T-cell (primary cell): Measurements from ENCODE around the gene LSAMP. TPM values are rescaled to one million over a fixed set of nuclear protein-coding genes. Genes with fewer than 3 reads are reported as not detected.

Experiments used
- ATAC-seq, 4 experiments: fragments of 200-7000 bp in 3 of 4; fragments of 150-1000 bp in 1 of 4; cut with Tn5 transposase; replicated peaks in 1 of 4; 1 replicate in 3 of 4; 2 replicates in 1 of 4; pipeline ENCODE4 v1.10.0; 2021; ENCODE audit warnings: moderate library complexity in 3 of 4, mild to moderate bottlenecking in 2 of 4, moderate number of reproducible peaks in 1 of 4
- CTCF ChIA-PET, 2 donors: fragments of 300-600 bp; sonication (Branson Sonifier 250); formaldehyde crosslinking; loops; one replicate each; lab custom pipeline; 2022; ENCODE audit warnings: antibody characterized with exemption in 2 of 2; lab: Charles Lee
- POLR2A ChIA-PET, 2 donors: fragments of 300-600 bp; sonication (Branson Sonifier 250); formaldehyde crosslinking; loops; one replicate each; lab custom pipeline; 2022; ENCODE audit warnings: antibody characterized with exemption in 2 of 2; lab: Charles Lee
- DNase-seq, 35 experiments: peaks; one replicate each; pipeline versions ENCODE4 v3.0.0 to v3.0.0-alpha.2; 2013 to 2023
- H3K27ac ChIP-seq: one replicate; pipeline ENCODE4 v1.5.1; 2013; ENCODE audit warnings: low read length
- H3K27me3 ChIP-seq, 2 experiments: replicated peaks in 1 of 2; 1 replicate in 1 of 2; 2 replicates in 1 of 2; pipeline versions ENCODE4 v1.6.1 to v1.7.0; 2013; ENCODE audit warnings: low read length in 1 of 2, mixed read lengths in 1 of 2; ENCODE audit not compliant: control insufficient read depth in 2 of 2, insufficient read depth in 2 of 2; ENCODE audit errors: extremely low read depth in 1 of 2
- H3K36me3 ChIP-seq, 2 donors: 1 replicate in 1 of 2; 2 replicates in 1 of 2; pipeline versions ENCODE4 v1.6.1 to v1.7.0; 2013; ENCODE audit warnings: low read length in 1 of 2; ENCODE audit not compliant: control insufficient read depth in 2 of 2, insufficient read depth in 1 of 2; ENCODE audit errors: extremely low read depth in 1 of 2
- H3K4me1 ChIP-seq, 2 experiments: 1 replicate in 1 of 2; 2 replicates in 1 of 2; pipeline versions ENCODE4 v1.6.1 to v1.7.0; 2013; ENCODE audit warnings: low read length in 2 of 2, mixed read lengths in 1 of 2; ENCODE audit not compliant: insufficient read depth in 2 of 2, control insufficient read depth in 1 of 2; ENCODE audit errors: extremely low read depth in 1 of 2
- H3K4me3 ChIP-seq, 2 donors: 1 replicate in 1 of 2; 2 replicates in 1 of 2; pipeline versions ENCODE4 v1.5.1 to v1.7.0; 2013; ENCODE audit warnings: mild to moderate bottlenecking in 2 of 2, low read length in 1 of 2, moderate library complexity in 1 of 2; ENCODE audit not compliant: control insufficient read depth in 1 of 2; ENCODE audit errors: extremely low read depth in 1 of 2
- H3K9me3 ChIP-seq: 2 replicates; pipeline ENCODE4 v1.7.0; 2013
- H3K27ac Mint-ChIP-seq, 2 donors: one replicate each; pipeline ENCODE4 v1.8.0; 2020 to 2021; ENCODE audit warnings: mild to moderate bottlenecking in 2 of 2, mixed read lengths in 2 of 2
- H3K27me3 Mint-ChIP-seq, 2 donors: one replicate each; pipeline ENCODE4 v1.8.0; 2021 to 2022; ENCODE audit warnings: mixed read lengths in 2 of 2
- H3K36me3 Mint-ChIP-seq: one replicate; pipeline ENCODE4 v1.8.0; 2021; ENCODE audit warnings: mixed read lengths
- H3K4me1 Mint-ChIP-seq, 3 donors: one replicate each; pipeline ENCODE4 v1.8.0; 2020 to 2022; ENCODE audit warnings: mixed read lengths in 3 of 3, mild to moderate bottlenecking in 1 of 3
- H3K4me3 Mint-ChIP-seq, 3 donors: one replicate each; pipeline ENCODE4 v1.8.0; 2020 to 2022; ENCODE audit warnings: mild to moderate bottlenecking in 3 of 3, mixed read lengths in 3 of 3, moderate library complexity in 3 of 3
- H3K9me3 Mint-ChIP-seq, 3 donors: one replicate each; pipeline ENCODE4 v1.8.0; 2020 to 2022; ENCODE audit warnings: mixed read lengths in 3 of 3
- WGBS: methylation state at CpG from one replicate; pipeline ENCODE4 v1.1.5; 2013; ENCODE audit warnings: missing lambda C conversion rate; ENCODE audit not compliant: insufficient coverage; 5-methylcytosine and 5-hydroxymethylcytosine counted together
- total RNA-seq, 35 experiments: library from RNA in 6 of 35; stranded (reverse) in 6 of 35; fragments of 120-200 nt in 1 of 35; gene quantifications; one replicate each; pipeline versions ENCODE4 v1.2.1 to v1.2.4 and lab custom pipeline; 2013 to 2026

LSAMP gene
- total RNA-seq, 5 donors from 2014 or later (not counting 1 experiment from before 2014, with no cell fraction given) = 0.03 to 0.28 (median 0.06) TPM; not detected in 2

DNA sequence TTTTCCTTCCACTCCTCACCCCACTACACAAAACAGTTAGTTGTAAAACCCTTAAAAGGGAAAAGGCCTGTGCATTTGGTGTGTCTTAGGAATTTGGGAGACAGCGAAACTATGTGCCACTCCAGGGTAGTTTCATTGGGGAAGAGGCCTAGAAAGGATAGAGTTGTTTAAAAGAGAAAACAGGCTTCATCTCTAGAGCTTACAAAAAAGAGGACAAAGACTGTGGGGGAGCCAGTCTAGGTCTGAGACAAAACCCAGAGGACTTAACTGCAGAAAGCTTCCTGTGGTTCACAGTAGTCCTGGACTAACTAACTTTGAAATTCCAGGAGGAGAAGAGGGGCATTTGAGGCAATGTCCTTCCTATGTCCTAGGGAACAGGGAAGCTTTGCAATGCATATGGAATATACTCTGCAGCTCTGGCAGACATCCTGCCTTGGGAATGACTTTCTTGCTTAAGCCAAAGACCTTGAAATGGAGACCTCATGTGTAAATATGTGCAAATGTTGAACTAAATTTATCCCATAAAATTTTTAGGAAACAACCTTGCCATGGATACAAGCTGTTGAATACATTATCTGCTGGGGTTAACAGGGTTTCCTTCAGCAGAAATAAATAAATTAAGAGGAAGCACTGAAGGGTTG lies 159.4 kb downstream of the LSAMP start:
- peaks cover 3 to 6% (median 3%) of the 10 kb centered on the region in 3 donors for H3K9me3 Mint-ChIP-seq
- no peak overlapping the region for H3K27ac ChIP-seq
- H3K27me3 Mint-ChIP-seq = no peaks in the 10 kb centered on the region
- no peaks in the 10 kb centered on the region for H3K9me3 ChIP-seq
- no peaks in the 10 kb centered on the region for H3K4me1 Mint-ChIP-seq
- H3K4me3 Mint-ChIP-seq = no peak overlapping the region
- DNase-seq (no peak), ATAC-seq (no peak)
- no CpG with 5 or more reads among the region's 1 CpG for WGBS
- CTCF ChIA-PET = no interaction called here
- H3K27me3 ChIP-seq = no peaks in the 10 kb centered on the region
- H3K36me3 Mint-ChIP-seq = no peaks in the 10 kb centered on the region
- POLR2A ChIA-PET = no interaction called here
- no peaks in the 10 kb centered on the region for H3K4me1 ChIP-seq
- no peaks in the 10 kb centered on the region for H3K36me3 ChIP-seq
- H3K27ac Mint-ChIP-seq = no peak overlapping the region
- H3K4me3 ChIP-seq = no peak overlapping the region

GRCh38 chr3:116281313-116282143 lies 163.8 kb downstream of the LSAMP start:
- CTCF ChIA-PET = no interaction called here
- no peak overlapping the region for H3K27ac ChIP-seq
- Mint-ChIP-seq H3K36me3 (no peaks in the 10 kb centered on the region), H3K9me3 (peaks cover 0 to 6% (median 3%) of the 10 kb centered on the region in 3 donors), H3K4me3 (no peak overlapping the region), H3K27me3 (no peaks in the 10 kb centered on the region), H3K4me1 (no peaks in the 10 kb centered on the region), H3K27ac (no peak overlapping the region)
- DNase-seq = no peak
- H3K36me3 ChIP-seq = no peaks in the 10 kb centered on the region
- no peak overlapping the region for H3K4me3 ChIP-seq
- POLR2A ChIA-PET = no interaction called here
- 100% methylated on average over 2 of the region's 4 CpGs for WGBS
- H3K9me3 ChIP-seq = no peaks in the 10 kb centered on the region
- no peaks in the 10 kb centered on the region for H3K27me3 ChIP-seq
- no peaks in the 10 kb centered on the region for H3K4me1 ChIP-seq
- no peak for ATAC-seq

DNA sequence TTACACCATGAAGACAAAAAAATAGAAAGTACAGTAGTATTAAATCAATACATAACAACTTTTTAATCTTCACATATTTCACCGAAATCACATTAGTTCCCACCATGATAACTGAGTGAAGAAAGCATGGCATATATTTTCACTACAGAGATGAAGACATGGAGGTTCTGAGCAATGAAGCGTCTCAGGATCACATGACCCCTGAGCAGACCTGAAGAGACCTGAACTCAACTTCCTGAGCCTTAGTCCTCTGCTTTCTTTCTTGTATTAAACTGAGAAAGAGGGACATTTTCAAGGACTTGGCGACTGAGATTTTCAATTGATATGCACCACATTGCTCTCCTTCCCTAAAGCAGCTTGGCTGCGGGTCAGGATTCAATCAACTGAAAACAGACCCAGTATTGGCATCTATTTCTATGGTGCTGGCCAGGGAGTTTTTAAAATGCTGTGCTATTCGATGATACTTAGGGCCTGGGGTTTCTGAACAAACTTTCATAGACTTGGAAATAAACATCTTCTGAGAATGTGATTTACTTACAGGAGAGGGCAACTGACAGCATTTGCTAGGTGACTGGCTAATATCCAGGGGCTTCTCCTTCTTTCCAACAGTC lies 165.1 kb downstream of the LSAMP start:
- Histone ChIP-seq H3K27ac (no peak overlapping the region), H3K27me3 (no peaks in the 10 kb centered on the region), H3K9me3 (no peaks in the 10 kb centered on the region), H3K36me3 (no peaks in the 10 kb centered on the region), H3K4me3 (no peak overlapping the region), H3K4me1 (no peaks in the 10 kb centered on the region)
- ChIA-PET CTCF (no interaction called here), POLR2A (no interaction called here)
- no peaks in the 10 kb centered on the region for H3K4me1 Mint-ChIP-seq
- WGBS = 100% methylated on average over 1 of the region's 5 CpGs
- H3K4me3 Mint-ChIP-seq = no peak overlapping the region
- H3K27me3 Mint-ChIP-seq = no peaks in the 10 kb centered on the region
- no peaks in the 10 kb centered on the region for H3K36me3 Mint-ChIP-seq
- no peak overlapping the region for H3K27ac Mint-ChIP-seq
- ATAC-seq (no peak), DNase-seq (no peak)
- H3K9me3 Mint-ChIP-seq = peaks cover 0 to 3% (median under 1%) of the 10 kb centered on the region in 3 donors

DNA sequence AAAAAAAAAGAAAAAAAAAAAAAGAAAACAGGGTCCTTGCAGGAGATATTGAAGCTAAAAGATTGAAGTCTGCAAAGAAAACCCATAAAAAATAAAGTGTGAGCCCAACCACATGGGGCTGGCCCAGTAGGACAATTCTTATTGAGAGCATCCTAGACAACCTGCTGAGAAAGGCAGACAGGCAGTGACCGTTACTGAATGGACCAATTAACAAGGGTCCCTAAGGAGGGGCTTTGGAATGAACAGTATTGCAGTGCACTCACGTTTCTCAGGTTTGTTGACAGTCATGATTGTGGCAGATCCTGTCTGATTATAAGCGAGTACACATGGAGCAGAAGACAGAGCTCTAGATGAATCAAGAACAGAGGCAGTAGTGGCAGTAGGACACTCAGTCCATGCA lies 168.6 kb downstream of the LSAMP start:
- ATAC-seq (no peak), DNase-seq (no peak)
- H3K9me3 ChIP-seq = no peaks in the 10 kb centered on the region
- no peak overlapping the region for H3K4me3 ChIP-seq
- H3K27ac Mint-ChIP-seq = no peak overlapping the region
- H3K9me3 Mint-ChIP-seq = no peaks in the 10 kb centered on the region
- CTCF ChIA-PET = no interaction called here
- no peaks in the 10 kb centered on the region for H3K27me3 ChIP-seq
- no peaks in the 10 kb centered on the region for H3K27me3 Mint-ChIP-seq
- H3K36me3 ChIP-seq = no peaks in the 10 kb centered on the region
- POLR2A ChIA-PET = no interaction called here
- H3K27ac ChIP-seq = no peak overlapping the region
- H3K4me3 Mint-ChIP-seq = no peak overlapping the region
- H3K4me1 ChIP-seq = no peaks in the 10 kb centered on the region
- H3K36me3 Mint-ChIP-seq = no peaks in the 10 kb centered on the region
- 53% methylated on average over 2 of the region's 3 CpGs for WGBS
- no peaks in the 10 kb centered on the region for H3K4me1 Mint-ChIP-seq

GRCh38 chr3:116270056-116270455 lies 175.2 kb downstream of the LSAMP start:
- POLR2A ChIA-PET = no interaction called here
- no peak for DNase-seq
- Mint-ChIP-seq H3K27ac (no peak overlapping the region), H3K4me1 (no peaks in the 10 kb centered on the region), H3K9me3 (peaks cover 0 to 3% (median 0%) of the 10 kb centered on the region in 3 donors), H3K27me3 (no peaks in the 10 kb centered on the region), H3K36me3 (no peaks in the 10 kb centered on the region), H3K4me3 (no peak overlapping the region)
- ATAC-seq = no peak
- Histone ChIP-seq H3K4me3 (no peak overlapping the region), H3K27ac (no peak overlapping the region), H3K4me1 (no peaks in the 10 kb centered on the region), H3K27me3 (no peaks in the 10 kb centered on the region), H3K36me3 (no peaks in the 10 kb centered on the region), H3K9me3 (no peaks in the 10 kb centered on the region)
- no CpG with 5 or more reads among the region's 2 CpGs for WGBS
- CTCF ChIA-PET = no interaction called here

- no peak overlapping the region for H3K27ac Mint-ChIP-seq
- peaks cover 0 to 3% (median 0%) of the 10 kb centered on the region in 3 donors for H3K9me3 Mint-ChIP-seq
- H3K27me3 Mint-ChIP-seq = peaks cover 0 to 4% of the 10 kb centered on the region in 2 donors
- no peaks in the 10 kb centered on the region for H3K27me3 ChIP-seq
- no peak overlapping the region for H3K27ac ChIP-seq
- H3K9me3 ChIP-seq = no peaks in the 10 kb centered on the region
- no peak overlapping the region for H3K4me3 ChIP-seq
- H3K36me3 Mint-ChIP-seq = no peaks in the 10 kb centered on the region
- 63% methylated on average over 1 of the region's 1 CpG for WGBS
- H3K4me3 Mint-ChIP-seq = no peak overlapping the region
- DNase-seq = no peak
- ATAC-seq = no peak
- H3K4me1 Mint-ChIP-seq = no peaks in the 10 kb centered on the region
- ChIA-PET CTCF (no interaction called here), POLR2A (no interaction called here)
- H3K36me3 ChIP-seq = no peaks in the 10 kb centered on the region
- H3K4me1 ChIP-seq = no peaks in the 10 kb centered on the region
These were observed 178.2 kb downstream of the LSAMP start for GRCh38 chr3:116267116-116267515.
